Stimulated activated naive CD8-positive, alpha-beta T cell treated with anti-CD3 and anti-CD28 coated beads, Interleukin-15, amount 100 ng/mL, for 72 hours (primary cell): ENCODE data around the gene SIRT4.
A peak's percentile ranks its signal among the peaks of the same experiment; 100 is the strongest.
"Not testable (repeated sequence)": the region's sequence is repeated elsewhere in the genome, so short reads cannot be mapped to it uniquely, and the experiment has no call there.

ENCODE experiments used
- ATAC-seq: fragments of 150-1000 bp; cut with Tn5 transposase; 2 replicates; pipeline ENCODE4 v1.10.0; 2021; ENCODE audit warnings: mild to moderate bottlenecking, moderate library complexity
- DNase-seq, 2 donors: peaks; one replicate each; pipeline ENCODE4 v3.0.0; 2021 to 2022
- H3K27ac Mint-ChIP-seq, 2 donors: one replicate each; pipeline ENCODE4 v1.8.0; 2022; ENCODE audit warnings: mild to moderate bottlenecking in 2 of 2, mixed read lengths in 2 of 2, moderate library complexity in 2 of 2
- H3K27me3 Mint-ChIP-seq: one replicate; pipeline ENCODE4 v1.8.0; 2022; ENCODE audit warnings: mixed read lengths
- H3K4me1 Mint-ChIP-seq: one replicate; pipeline ENCODE4 v1.8.0; 2022; ENCODE audit warnings: mild to moderate bottlenecking, mixed read lengths
- H3K4me3 Mint-ChIP-seq, 2 donors: one replicate each; pipeline ENCODE4 v1.8.0; 2022; ENCODE audit warnings: mild to moderate bottlenecking in 2 of 2, mixed read lengths in 2 of 2, moderate library complexity in 1 of 2
- H3K9me3 Mint-ChIP-seq, 2 donors: one replicate each; pipeline ENCODE4 v1.8.0; 2022; ENCODE audit warnings: mixed read lengths in 2 of 2

The SIRT4 gene

DNA sequence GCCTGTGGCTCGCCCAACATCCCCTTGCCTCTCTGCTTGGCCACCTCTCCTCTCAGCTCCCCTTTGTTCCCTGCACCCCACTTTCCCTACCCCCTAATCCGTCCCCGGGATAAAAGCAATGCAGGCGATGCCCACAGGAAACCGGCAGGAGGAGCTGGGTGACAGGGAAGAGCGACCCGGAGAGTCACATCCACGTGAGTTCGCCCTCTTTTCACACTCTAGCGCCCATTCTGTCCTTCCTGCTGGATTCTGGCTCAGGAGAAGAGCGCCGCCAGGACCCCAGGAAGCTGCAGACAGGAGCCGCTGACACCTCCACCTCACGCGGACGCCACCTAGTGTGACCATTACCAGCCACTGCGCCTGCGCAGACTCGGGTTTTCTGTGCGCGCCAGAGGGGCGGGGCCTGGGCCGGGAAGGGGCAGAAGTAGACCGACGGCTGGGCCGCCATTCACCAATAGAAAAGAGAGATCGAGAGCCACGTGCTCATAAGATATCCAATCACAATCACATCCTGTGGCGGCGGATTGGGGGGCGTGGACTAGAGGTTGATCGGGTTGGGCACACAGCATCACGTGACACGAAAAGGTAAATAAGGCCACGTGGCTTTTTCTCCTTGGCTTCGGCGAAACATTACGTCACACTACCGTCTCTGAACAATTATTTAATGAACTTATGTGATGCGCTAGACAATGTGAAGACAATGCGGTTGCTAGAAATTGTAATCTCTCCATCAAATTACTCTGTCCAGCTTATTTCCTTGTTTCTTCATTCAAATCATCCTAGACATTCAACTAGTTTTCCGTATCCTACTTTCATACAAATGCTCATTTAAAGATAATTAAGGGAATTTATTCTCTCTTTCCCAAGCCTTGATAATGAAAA lies 15.3 kb downstream of the SIRT4 start:
- Mint-ChIP-seq H3K27me3 (no peaks in the 10 kb centered on the region), H3K4me3 (peak overlapping the region; percentile 95), H3K9me3 (no peaks in the 10 kb centered on the region), H3K4me1 (peaks cover 10% of the 10 kb centered on the region), H3K27ac (peak overlapping the region; percentile 98)
- peak; percentile 100 for DNase-seq
- ATAC-seq: peak; percentile 100

DNA sequence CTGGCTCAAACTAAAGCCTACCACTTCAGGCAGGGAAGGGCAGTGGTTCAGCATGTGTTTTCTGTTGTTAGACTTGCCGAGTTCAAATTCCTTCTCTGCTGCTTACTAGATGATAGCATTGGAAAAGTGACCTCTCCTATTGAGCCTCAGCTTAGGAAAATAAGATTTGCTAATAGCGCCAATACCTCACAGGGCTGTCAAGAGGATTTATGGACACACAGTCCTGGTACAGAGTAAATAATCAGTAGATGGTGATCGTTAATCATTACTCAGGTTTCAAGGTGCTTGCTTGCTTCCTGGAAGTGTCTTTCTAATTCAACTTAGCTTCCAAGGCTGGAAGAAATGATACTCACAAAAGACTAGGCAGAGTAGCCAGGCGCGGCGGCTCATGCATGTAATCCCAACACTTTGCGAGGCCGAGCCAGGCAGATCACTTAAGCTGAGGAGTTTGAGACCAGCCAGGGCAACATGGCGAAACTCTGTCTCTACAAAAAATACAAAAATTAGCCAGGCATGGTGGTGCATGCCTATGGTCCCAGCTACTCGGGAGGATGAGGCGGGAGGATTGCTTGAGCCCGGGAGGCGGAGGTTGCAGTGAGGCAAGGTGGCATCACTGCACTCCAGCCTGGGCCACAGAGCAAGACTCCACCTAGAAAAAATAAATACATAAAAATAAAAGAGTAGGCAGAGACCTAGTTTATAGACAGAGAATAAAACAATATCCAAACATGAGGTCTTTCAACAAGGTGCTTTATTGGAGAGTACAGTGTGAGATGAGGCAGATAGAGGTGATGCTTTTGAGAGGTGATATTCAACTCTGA lies 19.5 kb downstream of the SIRT4 start:
- Mint-ChIP-seq H3K27ac (no peak overlapping the region), H3K9me3 (no peaks in the 10 kb centered on the region), H3K4me3 (no peak overlapping the region), H3K4me1 (peaks cover 20% of the 10 kb centered on the region), H3K27me3 (no peaks in the 10 kb centered on the region)
- ATAC-seq (no peak), DNase-seq (no peak)

DNA sequence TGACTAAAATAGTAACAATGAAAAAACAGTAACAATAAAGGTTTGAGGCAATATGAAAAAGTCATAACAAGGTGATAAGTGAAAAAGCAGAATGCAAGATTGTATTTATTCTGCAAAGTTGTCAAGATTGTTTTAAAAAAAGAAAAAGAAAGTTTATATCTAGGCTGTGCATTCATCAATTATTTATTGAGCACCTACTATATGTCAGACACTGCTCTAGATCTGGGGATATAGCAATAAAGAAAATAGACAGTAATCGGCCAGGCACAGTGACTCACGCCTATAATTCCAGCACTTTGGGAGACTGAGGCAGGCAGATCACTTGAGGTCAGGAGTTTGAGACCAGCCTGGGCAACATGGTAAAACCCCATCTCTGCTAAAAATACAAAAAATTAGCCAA lies 21.7 kb downstream of the SIRT4 start:
- no peak overlapping the region for H3K27ac Mint-ChIP-seq
- no peak overlapping the region for H3K4me3 Mint-ChIP-seq
- no peaks in the 10 kb centered on the region for H3K9me3 Mint-ChIP-seq
- ATAC-seq (no peak), DNase-seq (no peak)
- H3K27me3 Mint-ChIP-seq: peaks cover 10% of the 10 kb centered on the region
- peaks cover 12% of the 10 kb centered on the region for H3K4me1 Mint-ChIP-seq

DNA sequence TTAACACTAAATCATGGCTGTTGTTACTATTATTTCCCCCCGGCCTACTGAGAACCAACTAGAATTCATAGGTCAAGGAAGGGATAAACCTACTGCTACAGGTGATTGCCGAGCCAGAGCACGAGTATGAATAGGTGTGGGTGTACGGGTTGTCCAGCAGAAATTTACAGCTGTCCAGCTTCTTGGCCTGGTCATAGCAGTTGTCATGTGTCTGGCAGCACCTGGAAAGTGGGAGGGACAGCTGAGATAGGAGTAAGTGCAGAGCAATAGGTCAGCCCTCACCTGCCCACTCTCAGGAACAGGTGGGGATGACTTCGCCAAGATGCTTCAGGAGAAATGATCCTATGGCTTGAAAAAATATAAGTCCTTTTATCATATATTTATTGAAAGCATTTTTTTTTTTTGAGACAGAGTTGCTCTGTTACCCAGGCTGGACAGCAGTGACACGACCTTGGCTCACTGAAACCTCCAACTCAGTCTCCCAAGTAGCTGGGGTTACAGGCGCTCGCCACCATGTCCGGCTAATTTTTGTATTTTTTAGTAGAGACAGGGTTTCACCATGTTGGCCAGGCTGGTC lies 22.8 kb downstream of the SIRT4 start:
- Mint-ChIP-seq H3K4me3 (peak overlapping the region; percentile 85 to 94), H3K27ac (no peak overlapping the region)
- no peak for DNase-seq

DNA sequence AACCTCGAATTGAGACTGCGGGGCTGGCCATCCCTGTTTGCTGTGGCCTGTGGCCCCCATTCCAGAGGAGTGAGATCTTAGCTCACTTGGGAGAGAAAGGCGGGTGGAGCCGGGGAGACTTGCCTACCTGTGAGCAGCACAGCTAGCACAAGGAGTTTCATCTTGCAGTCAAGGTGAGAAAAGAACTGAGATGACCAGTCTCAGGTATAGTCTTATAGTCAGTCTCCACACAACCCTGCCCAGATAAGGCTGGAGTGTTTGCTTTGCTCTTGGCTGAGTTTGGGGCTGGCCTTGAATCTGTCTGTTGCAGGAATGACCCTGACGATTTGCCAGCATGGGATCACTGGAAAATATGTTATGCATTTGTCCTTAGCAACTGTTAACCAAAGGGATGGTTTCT lies 25.5 kb downstream of the SIRT4 start, which contains the start of gene PLA2G1B:
Gene PLA2G1B, minus strand, starts transcription at position 187 of the 400 bp plus-strand sequence. Its CDS starts 26 bp downstream, at position 161.
- no peak within 1 kb of the TSS for H3K4me3 Mint-ChIP-seq
- no peaks in the 10 kb centered on the region for H3K9me3 Mint-ChIP-seq
- no peak within 1 kb of the TSS for H3K27ac Mint-ChIP-seq
- H3K4me1 Mint-ChIP-seq: peaks cover 12% of the 10 kb centered on the region
- no peak for ATAC-seq
- DNase-seq: no peak
- peaks cover 10% of the 10 kb centered on the region for H3K27me3 Mint-ChIP-seq

More for the DNA sequence above, 22.8 kb downstream of the SIRT4 start:
- ATAC-seq: no peak
- H3K27me3 Mint-ChIP-seq: peaks cover 10% of the 10 kb centered on the region
- no peaks in the 10 kb centered on the region for H3K9me3 Mint-ChIP-seq
- peaks cover 12% of the 10 kb centered on the region for H3K4me1 Mint-ChIP-seq

DNA sequence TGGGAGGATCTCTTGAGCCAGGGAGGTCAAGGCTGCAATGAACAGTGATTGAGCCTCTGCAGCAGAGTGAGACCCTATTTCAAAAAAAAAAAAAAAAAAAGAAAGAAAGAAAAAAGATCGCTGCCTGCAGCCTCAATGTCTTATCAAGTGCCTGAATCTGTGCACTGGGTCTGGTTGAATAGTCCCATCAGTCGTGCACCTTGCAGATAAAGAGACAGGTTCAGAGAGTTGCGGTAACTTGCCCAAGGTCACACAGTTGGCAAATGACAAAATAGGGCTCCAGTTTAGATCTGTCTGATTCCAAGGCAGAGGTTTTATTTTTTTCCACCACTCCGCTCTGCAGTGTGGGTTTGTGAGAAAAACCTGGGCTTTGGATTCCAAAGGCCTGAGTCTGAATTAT lies 26.1 kb downstream of the SIRT4 start:
- H3K4me1 Mint-ChIP-seq: peaks cover 12% of the 10 kb centered on the region
- H3K27me3 Mint-ChIP-seq: peaks cover 10% of the 10 kb centered on the region
- no peak for ATAC-seq
- DNase-seq: no peak
- H3K27ac Mint-ChIP-seq: no peak overlapping the region
- no peak overlapping the region for H3K4me3 Mint-ChIP-seq
- no peaks in the 10 kb centered on the region for H3K9me3 Mint-ChIP-seq

DNA sequence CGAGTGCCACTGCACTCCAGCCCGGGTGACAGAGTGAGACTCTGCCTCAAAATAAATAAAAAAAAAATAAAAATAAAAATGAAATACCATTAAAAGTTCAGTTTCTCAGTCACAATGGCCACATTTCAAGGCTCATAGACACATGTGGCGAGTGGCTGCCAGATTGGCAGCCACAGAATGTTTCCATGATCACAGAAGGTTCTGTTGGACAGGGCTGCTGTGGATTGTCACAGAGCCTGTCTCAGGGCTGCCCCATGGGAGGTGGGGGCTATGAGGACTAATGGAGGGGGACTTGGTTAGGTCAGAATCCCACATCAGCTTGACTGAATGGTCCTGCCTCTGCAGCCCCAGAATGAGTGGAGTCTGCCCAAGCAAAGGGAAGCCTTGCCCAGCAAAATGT lies 29.3 kb downstream of the SIRT4 start:
- H3K27ac Mint-ChIP-seq: no peak overlapping the region
- H3K4me1 Mint-ChIP-seq: peaks cover 11% of the 10 kb centered on the region
- peaks cover 6 to 9% of the 10 kb centered on the region in 2 donors for H3K9me3 Mint-ChIP-seq
- no peak overlapping the region for H3K4me3 Mint-ChIP-seq
- ATAC-seq (no peak), DNase-seq (no peak)
- peaks cover 17% of the 10 kb centered on the region for H3K27me3 Mint-ChIP-seq

DNA sequence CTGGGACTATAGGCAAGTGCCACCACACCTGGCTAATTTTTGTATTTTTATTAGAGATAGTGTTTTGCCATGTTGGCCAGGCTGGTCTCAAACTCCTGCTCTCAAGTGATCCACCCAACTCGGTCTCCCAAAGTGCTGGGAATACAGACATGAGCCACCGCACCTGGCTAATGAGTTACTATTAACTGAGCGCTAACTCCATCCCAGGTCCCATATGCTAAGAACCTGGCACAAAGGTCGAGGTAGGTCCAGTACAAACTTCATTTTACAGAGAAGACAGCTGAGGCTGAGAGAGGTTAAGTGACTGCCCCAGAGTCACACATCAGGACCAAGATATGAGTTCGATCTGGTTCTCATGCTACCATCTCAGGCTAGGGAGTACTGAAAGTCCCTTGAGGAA lies 29.9 kb downstream of the SIRT4 start:
- Mint-ChIP-seq H3K27ac (no peak overlapping the region), H3K4me3 (no peak overlapping the region)
- no peak for DNase-seq

DNA sequence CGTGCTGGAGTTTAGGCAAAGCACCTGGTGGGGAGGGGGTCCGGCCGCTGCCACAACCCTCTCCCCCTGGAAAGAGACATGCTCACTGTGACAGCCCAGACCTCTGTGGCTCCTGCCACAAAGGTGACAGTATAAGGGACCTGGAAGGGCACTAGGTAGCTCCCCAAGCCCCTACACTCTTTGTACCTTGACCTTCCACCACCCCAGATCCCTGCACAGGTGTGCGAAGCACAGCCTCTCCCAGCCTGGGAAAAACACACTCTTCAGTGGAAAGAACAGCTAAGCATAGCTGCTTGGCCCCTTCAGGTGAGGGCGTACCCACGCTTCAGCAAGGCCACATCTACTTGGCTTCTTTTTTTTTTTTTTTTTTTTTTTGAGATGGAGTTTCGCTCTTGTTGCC lies 30.4 kb downstream of the SIRT4 start:
- Mint-ChIP-seq H3K4me1 (peaks cover 11% of the 10 kb centered on the region), H3K4me3 (no peak overlapping the region), H3K27me3 (peaks cover 15% of the 10 kb centered on the region), H3K9me3 (peaks cover 12 to 20% of the 10 kb centered on the region in 2 donors), H3K27ac (no peak overlapping the region)
- ATAC-seq (no peak), DNase-seq (no peak)

More for the DNA sequence above, 29.9 kb downstream of the SIRT4 start:
- ATAC-seq: no peak
- H3K27me3 Mint-ChIP-seq: peaks cover 17% of the 10 kb centered on the region
- H3K4me1 Mint-ChIP-seq: peaks cover 11% of the 10 kb centered on the region
- H3K9me3 Mint-ChIP-seq: peaks cover 9 to 15% of the 10 kb centered on the region in 2 donors

DNA sequence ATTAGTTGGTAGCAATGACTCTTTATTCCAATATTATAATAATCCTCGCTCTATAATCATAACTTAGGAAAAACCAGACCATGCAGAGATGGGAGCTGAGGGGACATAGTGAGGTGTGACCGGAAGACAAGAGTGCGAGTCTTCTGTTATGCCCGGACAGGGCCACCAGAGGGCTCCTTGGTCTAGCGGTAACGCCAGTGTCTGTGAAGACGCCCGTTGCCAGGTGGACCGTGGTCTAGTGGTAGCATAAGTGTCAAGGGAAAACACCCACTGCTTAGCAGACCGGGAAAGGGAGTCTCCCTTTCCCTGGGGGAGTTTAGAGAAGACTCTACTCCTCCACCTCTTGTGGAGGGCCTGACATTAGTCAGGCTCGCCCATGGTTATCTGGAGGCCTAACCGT lies 33.3 kb downstream of the SIRT4 start:
- H3K27me3 Mint-ChIP-seq, H3K27ac Mint-ChIP-seq, H3K4me3 Mint-ChIP-seq, ATAC-seq: not testable (repeated sequence)
- peak; percentile 26 to 43 for DNase-seq
- Mint-ChIP-seq H3K9me3 (peaks cover 20 to 29% of the 10 kb centered on the region in 2 donors), H3K4me1 (peaks cover 11% of the 10 kb centered on the region)

DNA sequence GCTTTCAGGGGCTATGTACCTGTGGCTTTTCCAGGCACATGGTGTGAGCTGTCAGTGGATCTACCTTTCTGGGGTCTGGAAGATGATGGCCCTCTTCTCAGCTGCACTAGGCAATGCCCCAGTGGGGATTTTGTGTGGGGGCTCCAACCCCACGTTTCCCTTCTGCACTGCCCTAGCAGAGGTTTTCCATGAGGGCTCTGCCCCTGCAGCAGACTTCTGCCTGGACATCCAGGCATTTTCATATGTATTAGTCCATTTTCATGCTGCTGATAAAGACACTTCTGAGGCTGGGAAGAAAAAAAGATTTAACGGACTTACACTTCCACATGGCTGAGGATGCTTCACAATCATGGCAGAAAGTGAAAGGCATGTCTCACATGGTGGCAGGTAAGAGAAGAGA lies 34.3 kb downstream of the SIRT4 start:
- not testable (repeated sequence) for DNase-seq, ATAC-seq, H3K27ac Mint-ChIP-seq, H3K4me3 Mint-ChIP-seq, H3K27me3 Mint-ChIP-seq
- Mint-ChIP-seq H3K4me1 (peaks cover 11% of the 10 kb centered on the region), H3K9me3 (peaks cover 20 to 29% of the 10 kb centered on the region in 2 donors)

DNA sequence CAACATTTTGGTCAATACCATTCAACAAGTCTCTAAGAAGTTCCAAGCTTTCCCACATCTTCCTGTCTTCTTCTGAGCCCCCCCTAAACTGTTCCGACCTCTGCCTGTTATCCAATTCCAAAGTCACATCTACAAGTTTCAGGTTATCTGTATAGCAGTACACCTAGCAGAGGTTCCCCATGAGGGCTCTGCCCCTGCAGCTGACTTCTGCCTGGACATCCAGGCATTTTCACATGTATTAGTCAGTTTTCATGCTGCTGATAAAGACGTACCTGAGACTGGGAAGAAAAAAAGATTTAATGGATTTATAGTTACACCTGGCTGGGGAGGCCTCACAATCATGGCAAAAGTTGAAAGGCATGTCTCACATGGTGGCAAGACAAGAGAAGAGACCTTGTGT lies 35.6 kb downstream of the SIRT4 start:
- Mint-ChIP-seq H3K27me3 (peaks cover 7% of the 10 kb centered on the region), H3K4me1 (peaks cover 11% of the 10 kb centered on the region), H3K4me3 (no peak overlapping the region), H3K9me3 (peaks cover 20 to 29% of the 10 kb centered on the region in 2 donors), H3K27ac (no peak overlapping the region)
- ATAC-seq (no peak), DNase-seq (no peak)

DNA sequence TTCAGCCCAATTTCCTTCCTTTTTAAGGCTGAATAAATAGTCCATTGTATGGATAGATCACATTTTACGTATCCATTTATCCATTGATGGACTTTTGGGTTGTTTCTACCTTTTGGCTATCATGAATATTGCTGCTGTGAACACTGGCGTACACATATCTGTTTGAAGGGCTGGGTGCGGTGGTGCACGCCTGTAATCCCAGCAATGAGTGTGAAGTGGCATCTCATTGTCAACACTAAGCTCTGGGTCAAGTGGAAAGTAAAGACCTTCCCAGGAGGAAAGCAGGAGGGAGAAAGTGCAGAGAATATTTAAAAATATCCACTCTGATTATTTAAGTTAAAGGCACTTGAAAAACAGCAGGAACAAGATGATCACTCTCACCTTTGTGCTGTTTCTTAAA lies 37.1 kb downstream of the SIRT4 start:
- peaks cover 11% of the 10 kb centered on the region for H3K4me1 Mint-ChIP-seq

DNA sequence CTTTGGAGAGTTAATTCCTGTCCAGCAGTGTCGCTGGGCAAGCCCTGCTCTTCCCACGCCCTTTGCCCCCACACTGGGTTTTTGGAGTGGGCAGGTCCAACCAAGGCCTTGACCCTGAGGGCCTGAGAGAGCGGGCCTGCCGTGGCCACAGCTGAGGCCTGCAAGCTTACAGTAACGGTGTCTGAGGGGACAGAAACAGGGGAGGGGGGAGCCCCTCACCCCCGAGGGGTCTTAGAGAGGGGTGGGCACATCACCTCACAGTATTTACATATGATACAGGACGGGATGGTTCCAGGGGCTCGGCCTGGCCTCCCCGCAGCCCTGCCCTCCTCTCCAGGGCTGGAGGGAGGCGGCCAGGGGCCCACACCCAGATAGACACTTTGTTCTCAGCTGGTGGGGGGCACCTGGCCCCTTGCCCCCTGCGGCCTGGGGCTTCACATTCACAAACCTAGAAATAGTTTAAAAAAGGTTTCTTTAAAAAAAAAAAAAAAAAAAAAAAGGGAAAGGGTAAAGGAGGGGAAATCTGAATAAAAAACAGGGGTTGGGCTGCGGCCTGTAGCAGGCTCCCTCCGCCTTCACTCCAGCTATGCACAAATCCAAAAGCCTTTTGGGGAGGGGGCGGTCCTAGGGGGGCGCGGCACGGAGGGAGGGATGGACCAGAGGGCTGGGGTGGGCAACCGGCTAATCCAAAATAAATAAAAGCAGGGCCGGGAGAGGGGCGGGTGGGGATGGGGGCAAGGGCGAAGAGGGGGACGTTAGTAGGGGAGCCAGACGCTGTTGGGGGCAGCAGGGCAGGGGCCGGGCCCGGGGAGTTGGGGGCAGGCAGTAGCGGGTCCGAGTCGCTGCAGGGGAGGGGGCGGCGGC lies 40.3 kb downstream of the SIRT4 start:
- Mint-ChIP-seq H3K27me3 (no peaks in the 10 kb centered on the region), H3K4me3 (no peak overlapping the region), H3K4me1 (no peaks in the 10 kb centered on the region), H3K9me3 (peaks cover 10% of the 10 kb centered on the region in 2 donors), H3K27ac (no peak overlapping the region)
- no peak for DNase-seq
- ATAC-seq: no peak

More for the DNA sequence above, 37.1 kb downstream of the SIRT4 start:
- H3K9me3 Mint-ChIP-seq: peaks cover 20 to 29% of the 10 kb centered on the region in 2 donors
- no peak overlapping the region for H3K27ac Mint-ChIP-seq
- DNase-seq (no peak), ATAC-seq (no peak)
- H3K4me3 Mint-ChIP-seq: no peak overlapping the region
- H3K27me3 Mint-ChIP-seq: peaks cover 7% of the 10 kb centered on the region
